ENCODE measurements around the gene PCNX2.

The PCNX2 gene

DNA sequence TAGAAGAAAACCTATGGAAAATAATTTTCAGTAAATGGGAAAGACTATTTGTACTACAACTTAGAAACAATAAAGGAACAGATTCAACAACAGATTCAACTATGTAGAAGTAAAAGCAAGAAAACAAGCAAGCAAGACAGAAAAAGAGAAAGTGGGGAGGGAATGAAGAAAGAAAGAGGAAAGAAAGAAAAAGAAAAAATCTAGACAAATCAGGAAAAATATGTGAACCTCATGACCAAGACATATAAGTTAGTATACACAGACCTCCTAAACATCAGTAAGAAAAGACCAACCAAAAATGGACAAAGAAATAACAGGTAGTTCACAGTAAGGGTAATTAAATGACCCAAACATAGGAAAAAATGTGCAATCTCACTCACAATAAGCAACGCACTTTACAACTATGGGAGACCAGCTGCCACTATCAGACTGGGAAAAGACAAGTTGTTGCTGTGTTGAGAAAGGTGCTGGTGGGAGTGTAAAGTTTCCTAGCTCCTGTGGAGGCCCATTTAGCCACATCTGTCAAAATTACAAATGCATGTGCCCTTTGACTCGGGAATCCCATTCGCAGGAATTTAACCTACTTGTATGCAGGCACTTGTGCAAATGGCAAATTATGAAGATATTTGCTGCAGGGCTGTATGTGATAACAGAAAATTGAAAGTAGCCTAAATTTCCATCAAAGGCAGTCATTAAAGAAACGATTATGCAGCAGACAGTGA, 18.1 kb upstream of the PCNX2 start:
- H3K36me3 ChIP-seq (ENCODE audit: insufficient read depth, low read length): no peaks in the 10 kb centered on the region
- no peaks in the 10 kb centered on the region for H3K4me1 ChIP-seq (ENCODE audit: insufficient read depth, low read length)
- no peaks in the 10 kb centered on the region for H3K9me3 ChIP-seq (ENCODE audit: low read length)
- no peaks in the 10 kb centered on the region for H3K27me3 ChIP-seq (ENCODE audit: control insufficient read depth in 1 of 2, insufficient read depth in 2 of 2, low read length in 2 of 2)
- no peak overlapping the region for H3K27ac ChIP-seq (ENCODE audit: low read depth, low read length)
- H3K9ac ChIP-seq (ENCODE audit: low read length): no peak overlapping the region
- no peak overlapping the region for H3K4me3 ChIP-seq (ENCODE audit: low read depth in 1 of 2, low read length in 2 of 2)

DNA sequence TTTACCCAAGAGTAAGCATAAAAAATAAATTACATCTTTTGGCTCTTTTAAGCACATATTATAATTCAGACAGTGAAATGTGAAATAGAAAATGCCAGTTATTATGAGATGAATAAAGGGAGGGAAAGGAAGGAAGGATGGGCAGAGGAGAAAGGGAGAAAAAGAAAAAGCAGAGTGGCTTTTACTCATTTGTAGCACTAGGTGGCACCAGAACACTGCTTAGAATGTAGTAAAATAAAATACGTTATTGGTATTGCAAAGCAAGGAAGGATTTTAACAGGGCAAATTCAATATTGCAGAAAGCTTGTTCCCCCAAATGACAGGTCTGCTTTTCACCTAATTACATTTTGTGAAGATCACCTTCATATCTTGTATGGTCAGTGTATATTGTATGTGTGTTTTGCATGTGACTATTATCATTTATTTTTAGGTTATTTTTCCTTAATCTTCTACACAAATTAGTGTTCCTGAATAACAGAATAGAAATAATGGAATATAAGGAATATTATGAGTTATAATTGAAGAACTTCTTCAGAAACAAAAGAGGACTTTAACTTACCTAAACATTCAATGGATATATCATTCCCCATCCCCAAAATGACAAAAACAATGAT, 9.1 kb upstream of the PCNX2 start:
- H3K4me1 ChIP-seq (ENCODE audit: insufficient read depth, low read length): no peaks in the 10 kb centered on the region
- H3K36me3 ChIP-seq (ENCODE audit: insufficient read depth, low read length): no peaks in the 10 kb centered on the region
- no peaks in the 10 kb centered on the region for H3K9me3 ChIP-seq (ENCODE audit: low read length)
- no peak overlapping the region for H3K27ac ChIP-seq (ENCODE audit: low read depth, low read length)
- H3K4me3 ChIP-seq (ENCODE audit: low read depth in 1 of 2, low read length in 2 of 2): no peak overlapping the region
- no peaks in the 10 kb centered on the region for H3K27me3 ChIP-seq (ENCODE audit: control insufficient read depth in 1 of 2, insufficient read depth in 2 of 2, low read length in 2 of 2)
- no peak overlapping the region for H3K9ac ChIP-seq (ENCODE audit: low read length)

DNA sequence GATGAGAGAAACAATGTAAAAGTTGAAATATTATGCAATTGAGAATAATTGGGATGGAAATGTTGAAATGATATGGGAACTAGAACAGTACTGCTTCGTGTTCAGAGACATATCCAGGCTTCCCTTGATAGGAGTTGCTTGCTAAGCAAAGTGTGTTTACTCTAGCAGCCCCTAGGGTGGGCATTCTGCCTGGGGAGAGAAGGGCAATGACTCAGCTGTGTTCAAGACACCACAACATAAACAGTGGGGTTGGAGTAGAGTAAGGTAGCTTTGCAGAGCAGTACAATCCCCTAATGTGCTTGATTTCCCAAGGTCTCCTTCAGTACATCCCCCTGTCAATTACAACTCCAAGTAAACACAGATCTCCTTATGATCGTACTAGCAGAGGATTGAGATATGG, 4.8 kb upstream of the PCNX2 start:
- no peak overlapping the region for H3K4me3 ChIP-seq (ENCODE audit: low read depth in 1 of 2, low read length in 2 of 2)
- no peaks in the 10 kb centered on the region for H3K36me3 ChIP-seq (ENCODE audit: insufficient read depth, low read length)
- no peak overlapping the region for H3K9ac ChIP-seq (ENCODE audit: low read length)
- H3K27me3 ChIP-seq (ENCODE audit: control insufficient read depth in 1 of 2, insufficient read depth in 2 of 2, low read length in 2 of 2): peaks cover 0 to 7% of the 10 kb centered on the region in 2 donors
- H3K27ac ChIP-seq (ENCODE audit: low read depth, low read length): no peak overlapping the region
- H3K9me3 ChIP-seq (ENCODE audit: low read length): no peaks in the 10 kb centered on the region
- H3K4me1 ChIP-seq (ENCODE audit: insufficient read depth, low read length): no peaks in the 10 kb centered on the region

DNA sequence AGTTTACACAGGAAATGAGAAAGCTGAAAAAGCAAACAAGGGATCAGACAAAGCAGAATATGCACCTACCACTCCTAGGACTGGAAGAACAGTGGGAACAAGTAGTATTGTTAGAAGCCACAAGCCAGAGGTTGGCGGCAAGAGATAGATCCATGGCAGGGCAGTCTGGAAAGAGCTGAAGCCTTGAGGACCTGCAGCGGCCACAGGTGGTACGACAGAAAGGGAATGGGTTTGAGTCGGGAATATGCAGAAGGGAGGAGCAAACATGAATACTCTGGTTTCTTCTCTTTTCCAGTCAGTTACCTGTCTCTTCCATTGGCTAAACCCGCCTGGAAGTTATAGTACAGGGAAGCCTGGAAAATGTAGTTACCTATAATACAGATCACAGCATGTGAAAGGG, 3.9 kb upstream of the PCNX2 start:
- no peak overlapping the region for H3K9ac ChIP-seq (ENCODE audit: low read length)

DNA sequence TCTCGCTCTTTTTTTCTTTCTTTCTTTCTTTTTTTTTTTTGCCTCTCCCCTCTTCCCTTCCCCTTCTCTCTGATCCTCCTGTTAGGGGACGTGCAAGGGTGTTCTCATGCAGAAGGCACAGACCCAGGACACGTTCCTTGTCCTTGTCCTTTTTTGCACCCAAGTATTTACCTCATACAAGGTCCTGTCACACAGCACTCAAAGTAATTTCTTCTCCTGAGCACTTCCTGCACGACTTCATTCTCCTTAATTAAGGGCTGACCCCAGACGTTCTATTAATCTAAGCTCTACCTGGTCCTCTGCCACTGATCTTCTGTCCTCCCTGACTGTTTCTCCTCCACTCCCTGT, 424 bp upstream of the PCNX2 start:
- Histone ChIP-seq H3K27ac (ENCODE audit: low read depth, low read length) (no peak overlapping the region), H3K9ac (ENCODE audit: low read length) (no peak overlapping the region)

More for the DNA sequence above, 3.9 kb upstream of the PCNX2 start:
- Histone ChIP-seq H3K36me3 (ENCODE audit: insufficient read depth, low read length) (no peaks in the 10 kb centered on the region), H3K4me1 (ENCODE audit: insufficient read depth, low read length) (no peaks in the 10 kb centered on the region), H3K27me3 (ENCODE audit: control insufficient read depth in 1 of 2, insufficient read depth in 2 of 2, low read length in 2 of 2) (peaks cover 0 to 10% of the 10 kb centered on the region in 2 donors), H3K9me3 (ENCODE audit: low read length) (no peaks in the 10 kb centered on the region), H3K27ac (ENCODE audit: low read depth, low read length) (no peak overlapping the region), H3K4me3 (ENCODE audit: low read depth in 1 of 2, low read length in 2 of 2) (no peak overlapping the region)

DNA sequence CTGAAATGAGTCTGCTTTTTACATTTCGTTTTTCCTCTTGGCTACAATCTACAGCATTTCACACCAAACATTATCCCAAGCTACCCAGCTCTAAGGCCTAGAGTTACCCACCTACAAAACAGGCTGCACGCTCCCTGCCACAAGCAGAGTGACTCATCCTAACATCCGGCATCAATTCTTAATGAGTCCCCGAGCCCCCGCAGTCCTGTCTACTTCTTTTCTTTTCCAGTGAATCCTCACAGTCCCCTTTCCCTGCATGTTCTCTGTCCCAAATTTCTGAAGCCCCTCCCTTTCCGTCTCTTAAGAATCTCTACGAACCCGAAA, 650 bp downstream of the PCNX2 start:
- no peak overlapping the region for H3K9ac ChIP-seq (ENCODE audit: low read length)
- no peaks in the 10 kb centered on the region for H3K4me1 ChIP-seq (ENCODE audit: insufficient read depth, low read length)
- H3K27ac ChIP-seq (ENCODE audit: low read depth, low read length): peak overlapping the region; percentile 38
- peaks cover 0 to 10% of the 10 kb centered on the region in 2 donors for H3K27me3 ChIP-seq (ENCODE audit: control insufficient read depth in 1 of 2, insufficient read depth in 2 of 2, low read length in 2 of 2)
- no peaks in the 10 kb centered on the region for H3K36me3 ChIP-seq (ENCODE audit: insufficient read depth, low read length)
- peak overlapping the region; percentile 43 to 51 for H3K4me3 ChIP-seq (ENCODE audit: low read depth in 1 of 2, low read length in 2 of 2)
- H3K9me3 ChIP-seq (ENCODE audit: low read length): no peaks in the 10 kb centered on the region

More for the DNA sequence above, 424 bp upstream of the PCNX2 start:
- Histone ChIP-seq H3K4me1 (ENCODE audit: insufficient read depth, low read length) (no peaks in the 10 kb centered on the region), H3K4me3 (ENCODE audit: low read depth in 1 of 2, low read length in 2 of 2) (peak overlapping the region in 1 of 2 donors; percentile 43), H3K36me3 (ENCODE audit: insufficient read depth, low read length) (no peaks in the 10 kb centered on the region), H3K27me3 (ENCODE audit: control insufficient read depth in 1 of 2, insufficient read depth in 2 of 2, low read length in 2 of 2) (peaks cover 0 to 10% of the 10 kb centered on the region in 2 donors), H3K9me3 (ENCODE audit: low read length) (no peaks in the 10 kb centered on the region)

DNA sequence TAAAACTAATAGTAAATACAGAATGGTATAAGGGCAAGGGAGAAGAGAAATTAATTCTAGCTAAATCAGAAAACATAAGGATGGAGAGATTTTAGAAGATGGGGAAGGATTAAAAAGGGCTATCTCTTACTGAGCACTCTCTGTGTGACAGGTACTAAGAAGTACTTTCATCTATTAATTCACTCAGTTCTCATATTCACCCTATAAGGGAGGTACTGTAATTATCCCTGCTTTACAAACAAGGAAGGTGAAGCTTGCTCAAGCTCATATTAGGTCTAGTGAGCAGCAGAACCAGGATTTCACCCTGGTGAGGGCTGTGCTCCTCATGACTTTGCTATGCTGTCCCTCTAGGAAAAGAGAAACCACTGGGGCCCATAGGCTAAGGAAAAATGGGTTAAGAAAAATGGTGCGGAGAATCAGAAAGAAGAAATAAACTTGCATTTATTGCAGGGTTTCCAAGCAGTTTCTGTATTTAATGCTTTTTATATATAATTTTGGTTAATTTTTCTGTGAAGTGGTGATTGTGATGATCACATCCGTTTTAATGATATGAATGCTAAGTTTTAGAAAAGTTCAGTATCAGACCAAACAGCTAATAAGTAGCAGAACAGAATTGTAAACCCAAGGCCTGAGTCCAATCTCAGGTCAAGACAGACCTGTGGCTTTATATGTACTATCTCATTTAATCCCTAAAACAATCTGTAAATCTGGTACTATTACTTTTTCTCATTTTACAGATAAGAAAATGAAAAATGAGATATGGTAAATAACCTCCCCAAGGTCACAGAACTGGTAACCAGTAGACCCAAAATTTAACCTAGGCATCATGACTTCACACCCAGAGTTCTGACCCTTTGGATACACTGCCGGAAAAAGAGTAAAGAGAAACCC, 1.7 kb downstream of the PCNX2 start:
- Histone ChIP-seq H3K4me1 (ENCODE audit: insufficient read depth, low read length) (no peaks in the 10 kb centered on the region), H3K27me3 (ENCODE audit: control insufficient read depth in 1 of 2, insufficient read depth in 2 of 2, low read length in 2 of 2) (peaks cover 0 to 10% of the 10 kb centered on the region in 2 donors), H3K4me3 (ENCODE audit: low read depth in 1 of 2, low read length in 2 of 2) (no peak overlapping the region), H3K36me3 (ENCODE audit: insufficient read depth, low read length) (no peaks in the 10 kb centered on the region), H3K27ac (ENCODE audit: low read depth, low read length) (no peak overlapping the region), H3K9me3 (ENCODE audit: low read length) (no peaks in the 10 kb centered on the region), H3K9ac (ENCODE audit: low read length) (no peak overlapping the region)

DNA sequence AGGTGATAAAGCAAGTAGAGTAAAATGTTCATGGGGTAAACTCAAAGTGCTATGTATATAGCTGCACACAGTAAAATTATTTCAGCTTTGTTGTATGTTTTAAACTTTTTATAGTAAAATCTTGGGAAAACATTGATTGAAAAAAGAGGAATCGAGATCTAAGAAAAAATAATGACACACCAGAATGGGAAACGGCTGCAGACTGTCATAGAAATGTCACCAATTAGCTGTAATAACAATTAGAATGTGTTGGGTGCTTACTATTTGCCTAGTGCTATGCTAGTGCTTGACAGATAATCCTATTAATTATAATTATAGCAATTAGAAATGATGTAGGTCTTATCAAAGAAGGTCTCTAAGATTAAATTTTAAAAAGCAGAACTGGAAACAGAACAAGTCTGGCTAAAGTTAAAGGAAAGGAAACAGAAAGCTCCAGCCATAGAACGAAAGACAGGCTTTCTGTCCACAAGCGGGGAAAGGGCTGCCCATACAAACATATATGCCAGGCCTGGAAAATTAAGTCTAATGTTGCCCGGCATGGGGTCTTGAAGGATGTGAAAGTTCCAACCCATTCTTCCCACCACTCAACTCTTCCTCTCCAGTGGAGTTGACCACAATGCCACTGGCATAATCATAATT, 5.0 kb downstream of the PCNX2 start:
- no peak overlapping the region for H3K4me3 ChIP-seq (ENCODE audit: low read depth in 1 of 2, low read length in 2 of 2)
- H3K9me3 ChIP-seq (ENCODE audit: low read length): no peaks in the 10 kb centered on the region
- H3K27ac ChIP-seq (ENCODE audit: low read depth, low read length): no peak overlapping the region
- H3K9ac ChIP-seq (ENCODE audit: low read length): no peak overlapping the region
- H3K27me3 ChIP-seq (ENCODE audit: control insufficient read depth in 1 of 2, insufficient read depth in 2 of 2, low read length in 2 of 2): peaks cover 0 to 5% of the 10 kb centered on the region in 2 donors
- H3K4me1 ChIP-seq (ENCODE audit: insufficient read depth, low read length): no peaks in the 10 kb centered on the region
- no peaks in the 10 kb centered on the region for H3K36me3 ChIP-seq (ENCODE audit: insufficient read depth, low read length)

DNA sequence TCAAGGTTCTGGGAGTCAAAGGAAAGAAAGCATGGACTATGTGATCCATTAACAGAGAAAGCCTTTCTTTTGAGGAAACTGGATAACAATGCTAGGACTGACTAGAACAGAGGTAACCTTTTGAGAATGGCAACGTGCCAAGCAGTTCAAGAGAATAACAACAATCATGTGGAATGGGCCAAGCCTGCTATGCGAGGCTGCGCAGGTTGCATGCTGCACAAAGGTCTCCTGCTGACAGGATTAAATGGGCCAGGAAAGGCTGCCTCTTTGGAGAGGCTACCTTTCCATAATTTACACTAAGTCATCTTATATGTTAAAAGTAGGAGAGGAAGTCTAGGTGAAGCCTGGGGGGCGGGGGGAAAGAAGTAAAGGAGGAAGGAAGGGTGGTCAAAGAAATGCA, 5.8 kb downstream of the PCNX2 start:
- no peaks in the 10 kb centered on the region for H3K4me1 ChIP-seq (ENCODE audit: insufficient read depth, low read length)
- H3K36me3 ChIP-seq (ENCODE audit: insufficient read depth, low read length): no peaks in the 10 kb centered on the region
- no peak overlapping the region for H3K4me3 ChIP-seq (ENCODE audit: low read depth in 1 of 2, low read length in 2 of 2)
- no peak overlapping the region for H3K9ac ChIP-seq (ENCODE audit: low read length)
- H3K9me3 ChIP-seq (ENCODE audit: low read length): no peaks in the 10 kb centered on the region
- no peak overlapping the region for H3K27ac ChIP-seq (ENCODE audit: low read depth, low read length)
- H3K27me3 ChIP-seq (ENCODE audit: control insufficient read depth in 1 of 2, insufficient read depth in 2 of 2, low read length in 2 of 2): no peaks in the 10 kb centered on the region

DNA sequence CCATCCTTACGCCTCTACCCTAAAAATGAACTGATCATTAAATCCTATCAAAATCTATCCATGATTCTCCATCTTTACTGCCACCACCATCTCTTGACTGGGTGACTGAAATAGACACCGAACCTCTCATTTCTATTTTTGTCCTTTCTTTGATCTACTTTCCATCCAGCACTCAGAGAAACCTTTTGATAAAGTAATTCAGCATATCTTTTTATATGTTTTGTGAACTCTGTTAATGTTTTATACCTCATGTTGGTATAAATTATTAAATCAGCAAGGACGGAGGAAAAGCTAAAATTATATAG, 13.0 kb downstream of the PCNX2 start:
- H3K9me3 ChIP-seq (ENCODE audit: low read length): no peaks in the 10 kb centered on the region
- H3K27ac ChIP-seq (ENCODE audit: low read depth, low read length): no peak overlapping the region
- no peaks in the 10 kb centered on the region for H3K36me3 ChIP-seq (ENCODE audit: insufficient read depth, low read length)
- H3K4me3 ChIP-seq (ENCODE audit: low read depth in 1 of 2, low read length in 2 of 2): no peak overlapping the region
- no peaks in the 10 kb centered on the region for H3K4me1 ChIP-seq (ENCODE audit: insufficient read depth, low read length)
- H3K27me3 ChIP-seq (ENCODE audit: control insufficient read depth in 1 of 2, insufficient read depth in 2 of 2, low read length in 2 of 2): no peaks in the 10 kb centered on the region
- no peak overlapping the region for H3K9ac ChIP-seq (ENCODE audit: low read length)

DNA sequence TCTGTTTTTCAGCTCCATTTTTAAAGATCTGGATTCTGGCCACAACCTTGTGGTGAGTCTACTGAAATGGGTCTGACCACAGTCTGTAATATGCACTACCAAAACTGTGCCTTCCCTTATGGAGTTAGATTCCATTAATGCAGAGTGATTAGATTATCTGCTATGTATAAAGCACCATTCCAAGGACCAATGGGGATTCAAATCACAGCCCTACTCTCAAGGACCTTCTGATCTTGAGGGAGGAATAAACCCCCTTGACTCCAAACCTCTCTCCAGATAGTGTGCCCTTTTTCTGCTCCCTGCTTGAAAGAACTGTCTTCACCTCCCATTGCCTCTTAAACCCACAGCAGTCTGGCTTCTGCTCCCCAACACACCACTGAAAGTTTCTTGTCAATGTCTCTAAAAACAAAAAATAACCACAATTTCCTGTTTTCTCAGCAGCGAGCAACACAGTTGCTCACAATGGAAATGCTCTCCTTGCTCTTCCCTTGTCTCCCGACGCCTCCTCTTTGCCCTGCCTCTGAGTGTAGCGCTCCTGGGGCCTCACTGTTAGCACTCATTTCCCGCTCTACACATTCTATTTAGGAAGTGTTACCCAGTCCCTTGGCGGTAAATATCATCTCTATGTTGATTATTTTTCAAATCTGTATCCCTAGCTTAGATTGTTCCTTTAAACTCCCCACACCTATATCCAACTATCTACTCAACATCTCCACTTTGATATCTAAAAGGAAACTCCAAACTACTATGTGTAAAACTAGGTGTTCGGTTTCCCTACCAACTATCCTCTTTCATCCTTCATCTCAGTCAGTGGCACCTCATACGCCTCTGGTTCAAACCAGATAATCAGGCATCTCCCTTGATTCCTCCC, 13.6 kb downstream of the PCNX2 start:
- no peak overlapping the region for H3K4me3 ChIP-seq (ENCODE audit: low read depth in 1 of 2, low read length in 2 of 2)
- H3K9ac ChIP-seq (ENCODE audit: low read length): no peak overlapping the region
- no peaks in the 10 kb centered on the region for H3K36me3 ChIP-seq (ENCODE audit: insufficient read depth, low read length)
- no peaks in the 10 kb centered on the region for H3K27me3 ChIP-seq (ENCODE audit: control insufficient read depth in 1 of 2, insufficient read depth in 2 of 2, low read length in 2 of 2)
- no peaks in the 10 kb centered on the region for H3K4me1 ChIP-seq (ENCODE audit: insufficient read depth, low read length)
- H3K9me3 ChIP-seq (ENCODE audit: low read length): no peaks in the 10 kb centered on the region
- no peak overlapping the region for H3K27ac ChIP-seq (ENCODE audit: low read depth, low read length)
